HEK293T (cell line): ENCODE results near the gene RNLS.

ENCODE experiments used
- ARNT ChIP-seq: fragments of 450-650 bp; IDR thresholded peaks from 2 replicates; pipeline ENCODE4 v1.6.1; 2017; ENCODE audit warnings: mild to moderate bottlenecking
- ELF4 ChIP-seq: fragments of 450-650 bp; IDR thresholded peaks from 2 replicates; pipeline ENCODE4 v1.6.1; 2017; ENCODE audit warnings: antibody characterized with exemption
- FOXA1 ChIP-seq: fragments of 450-650 bp; IDR thresholded peaks from 2 replicates; pipeline ENCODE4 v1.6.1; 2016; ENCODE audit warnings: mild to moderate bottlenecking
- FOXK2 ChIP-seq: fragments of 450-650 bp; IDR thresholded peaks from 2 replicates; pipeline ENCODE4 v1.6.1; 2016; ENCODE audit warnings: mild to moderate bottlenecking
- FOXM1 ChIP-seq: fragments of 450-650 bp; IDR thresholded peaks from 2 replicates; pipeline ENCODE4 v1.6.1; 2017; ENCODE audit warnings: mild to moderate bottlenecking, borderline replicate concordance
- HDGF ChIP-seq: fragments of 450-650 bp; IDR thresholded peaks from 2 replicates; pipeline ENCODE4 v1.6.1; 2017; ENCODE audit warnings: antibody characterized with exemption, borderline replicate concordance
- L3MBTL2 ChIP-seq: fragments of 450-650 bp; conservative IDR thresholded peaks from 2 replicates; pipeline ENCODE4 v1.6.1; 2016; ENCODE audit warnings: mild to moderate bottlenecking
- LEF1 ChIP-seq: fragments of 450-650 bp; IDR thresholded peaks from 2 replicates; pipeline ENCODE4 v1.6.1; 2017; ENCODE audit warnings: mild to moderate bottlenecking, borderline replicate concordance
- PKNOX1 ChIP-seq: fragments of 450-650 bp; IDR thresholded peaks from 2 replicates; pipeline ENCODE4 v1.6.1; 2016
- SP1 ChIP-seq: fragments of 450-650 bp; IDR thresholded peaks from 2 replicates; pipeline ENCODE4 v1.6.1; 2017

GRCh38 chr10:88471899-88472298 lies 111.2 kb downstream of the RNLS start:
- TF ChIP-seq FOXM1 (no peak), PKNOX1 (no peak), HDGF (no peak), L3MBTL2 (no peak), ARNT (no peak), ELF4 (no peak), SP1 (no peak), FOXK2 (no peak), FOXA1 (no peak), LEF1 (no peak)
